Left hindlimb (tissue), 1 donor: ENCODE results near the gene ZNF500.

Experiments used
- DNase-seq: peaks from one replicate; pipeline ENCODE4 v3.0.0-alpha.2; 2018

ZNF500 gene

DNA sequence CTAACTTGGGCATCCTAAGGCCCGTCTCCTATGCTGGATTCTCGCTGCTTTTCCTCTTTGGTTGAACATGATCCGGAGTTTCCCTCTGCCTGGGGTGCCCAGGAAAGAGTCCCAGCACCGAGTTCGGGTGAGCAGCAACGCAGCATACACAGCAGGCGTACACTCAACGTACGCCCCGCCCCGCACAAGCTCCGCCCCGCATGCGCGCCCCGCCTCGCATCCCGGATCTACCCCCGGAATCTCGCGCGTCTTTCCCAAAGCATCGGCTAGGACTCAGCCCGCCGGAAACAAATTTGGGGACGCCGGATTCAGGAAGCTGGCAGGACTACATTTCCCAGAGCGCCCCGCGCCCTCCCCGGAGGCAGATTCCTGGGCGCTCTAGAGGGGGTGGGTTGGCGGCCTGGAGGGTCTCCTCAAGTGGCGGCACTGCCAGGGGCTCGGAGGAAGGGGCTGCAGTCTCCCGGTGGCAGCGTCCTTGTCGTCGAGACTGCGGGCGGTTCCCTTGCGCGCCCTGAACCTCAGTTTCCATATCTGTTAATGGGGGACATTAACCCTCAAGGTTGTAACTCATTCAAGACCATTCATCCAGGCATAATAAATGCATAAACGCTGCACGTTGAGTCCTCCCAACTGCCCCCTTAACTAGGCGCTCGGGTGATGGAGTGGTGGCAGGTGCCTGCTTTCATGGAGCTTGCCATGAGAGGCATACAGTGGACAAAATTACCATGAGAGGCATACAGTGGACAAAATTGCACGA is 1.8 kb upstream of the ZNF500 start:
- DNase-seq, result peak; percentile 98

DNA sequence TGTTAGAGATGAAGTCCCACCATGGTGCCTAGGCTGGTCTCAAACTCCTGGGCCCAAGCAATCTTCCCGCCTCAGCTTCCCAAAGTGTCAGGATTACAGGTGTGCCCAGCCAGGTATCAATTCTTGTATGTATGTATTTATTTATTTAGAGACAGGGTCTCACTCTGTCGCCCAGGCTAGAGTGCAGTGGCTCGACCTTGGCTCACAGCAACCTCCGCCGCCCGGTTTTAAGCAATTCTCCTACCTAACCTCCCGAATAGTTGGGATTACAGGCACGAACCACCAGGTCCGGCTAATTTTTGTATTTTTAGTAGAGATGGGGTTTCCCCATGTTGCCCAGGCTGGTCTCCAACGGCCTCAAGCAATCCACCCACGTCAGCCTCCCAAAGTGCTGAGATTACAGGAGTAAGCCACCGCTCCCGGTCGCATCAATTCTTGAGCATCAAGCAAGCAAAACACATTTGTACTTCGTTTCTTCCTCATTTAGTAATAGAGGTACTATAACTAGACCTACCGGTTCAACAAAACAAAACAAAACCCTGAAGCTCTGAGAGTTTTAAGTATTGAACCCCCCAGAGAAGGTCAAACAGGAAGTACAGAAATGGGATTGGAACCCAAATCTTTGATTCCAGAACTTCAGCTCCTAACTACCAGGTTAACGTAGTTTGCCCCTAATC is 1.0 kb upstream of the ZNF500 start:
- DNase-seq, result no peak

DNA sequence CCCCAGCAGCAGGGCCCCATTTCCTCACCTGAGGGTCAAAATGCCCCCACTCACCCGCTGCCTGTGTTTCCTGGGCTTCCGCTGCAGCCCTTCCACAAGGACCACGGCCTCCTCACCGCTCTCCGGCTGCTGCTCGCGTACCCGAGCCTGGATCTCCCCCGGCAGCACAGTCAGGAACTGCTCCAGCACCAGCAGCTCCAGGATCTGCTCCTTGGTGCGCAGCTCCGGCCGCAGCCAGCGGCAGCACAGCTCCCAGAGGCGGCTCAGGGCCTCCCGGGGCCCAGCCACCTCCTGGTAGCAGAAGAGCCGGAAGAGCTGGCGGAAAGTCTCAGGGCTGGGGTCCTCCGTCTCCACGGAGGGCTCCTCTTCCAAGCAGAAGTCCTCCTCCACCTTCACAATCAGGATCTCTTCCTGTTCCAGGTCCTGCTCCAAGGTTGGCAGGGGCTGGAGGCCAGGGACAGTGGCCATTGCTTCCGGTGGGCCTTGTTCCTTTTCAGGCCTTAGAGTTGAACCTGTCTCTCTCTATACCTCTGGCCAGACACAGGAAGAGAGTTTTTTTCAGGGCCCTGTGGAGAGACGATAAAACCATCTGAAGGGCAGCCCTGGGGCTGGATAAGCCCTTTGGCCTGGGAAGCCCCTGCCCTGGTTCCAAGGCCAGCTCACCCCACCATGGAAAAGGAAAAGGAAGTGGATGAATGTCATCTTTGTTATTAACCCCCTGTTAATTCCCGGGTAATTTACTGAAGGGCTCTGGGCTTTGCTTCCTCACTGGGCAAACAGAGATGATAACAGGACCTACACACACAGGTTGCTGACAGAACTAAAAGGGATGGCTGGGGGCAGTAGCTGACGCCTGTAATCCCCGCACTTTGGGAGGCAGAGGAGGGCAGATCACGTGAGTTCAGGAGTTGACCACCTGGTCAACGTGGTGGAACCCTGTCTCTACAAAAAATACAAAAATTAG is 1.2 kb downstream of the ZNF500 start:
- no peak for DNase-seq

DNA sequence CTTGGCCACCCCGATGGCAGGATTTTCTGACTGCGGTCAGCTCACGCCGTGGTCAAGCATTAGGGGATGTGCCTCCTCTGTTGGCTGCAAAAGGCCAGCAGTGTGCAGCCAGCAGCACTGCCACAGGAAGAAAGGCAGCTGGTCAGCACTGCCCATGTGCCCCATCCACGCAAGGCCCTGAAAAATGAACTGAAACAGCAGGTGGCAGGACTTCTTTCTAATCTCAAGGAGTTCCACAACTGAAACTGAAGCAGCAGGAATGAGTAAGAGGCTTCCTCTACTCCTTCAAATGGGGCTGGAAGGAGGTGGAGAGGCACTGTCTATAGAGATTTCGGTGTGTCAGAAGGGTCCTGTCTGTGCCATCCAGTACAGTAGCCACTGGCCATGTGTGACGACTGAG is 3.2 kb downstream of the ZNF500 start:
- no peak for DNase-seq

DNA sequence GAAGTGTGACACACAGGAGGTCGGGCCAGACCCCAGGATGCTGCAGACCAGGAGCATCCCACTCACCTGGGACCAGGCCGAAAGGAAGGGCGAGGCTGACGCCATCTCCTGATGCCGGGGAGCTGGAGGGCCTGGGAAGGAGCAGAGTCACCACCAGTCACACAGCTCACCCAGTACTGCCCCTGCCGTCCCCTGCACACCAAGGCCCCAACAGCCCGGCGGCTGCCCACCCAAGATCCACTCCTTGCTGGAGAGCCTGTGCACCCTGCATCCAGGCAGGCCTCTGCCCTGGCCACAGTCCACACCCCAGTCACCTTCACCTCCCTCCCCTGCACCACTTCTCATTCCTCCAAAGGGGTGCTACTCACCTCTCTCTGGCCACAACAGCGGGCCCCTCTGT is 4.8 kb downstream of the ZNF500 start:
- DNase-seq, result no peak

DNA sequence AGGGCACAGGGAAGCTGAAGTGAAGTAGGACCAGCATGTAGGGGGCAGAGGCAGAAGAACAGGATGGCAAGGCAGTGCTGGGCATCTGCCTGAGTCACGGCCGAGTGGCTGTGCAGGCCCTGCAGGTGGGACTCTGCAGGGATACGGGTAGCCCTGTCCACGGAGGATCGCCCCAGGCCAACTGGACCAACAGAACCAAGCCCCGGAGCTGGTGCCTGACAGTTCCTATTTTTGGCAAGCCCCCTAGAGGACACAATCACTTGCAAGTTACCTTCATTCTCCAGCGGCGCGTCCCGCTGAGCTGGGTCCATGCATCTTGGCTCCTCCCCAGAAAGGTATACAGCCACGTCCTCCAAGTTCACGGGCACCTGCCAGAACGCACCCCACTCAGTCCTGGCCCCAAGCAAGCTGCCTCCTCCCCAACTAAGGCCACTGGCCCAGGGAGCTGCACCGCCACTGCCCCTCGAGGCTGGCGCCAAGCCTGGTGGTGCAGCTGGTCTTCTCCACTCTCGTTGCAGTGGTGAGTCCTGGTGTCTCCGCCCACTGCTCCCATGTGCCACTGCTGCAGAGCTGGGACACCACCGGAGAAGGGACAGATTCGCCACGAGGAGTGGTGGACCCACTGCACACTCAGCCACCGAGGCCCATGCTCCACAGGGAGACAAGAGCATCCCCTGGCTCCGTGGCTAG is 6.6 kb downstream of the ZNF500 start:
- no peak for DNase-seq

DNA sequence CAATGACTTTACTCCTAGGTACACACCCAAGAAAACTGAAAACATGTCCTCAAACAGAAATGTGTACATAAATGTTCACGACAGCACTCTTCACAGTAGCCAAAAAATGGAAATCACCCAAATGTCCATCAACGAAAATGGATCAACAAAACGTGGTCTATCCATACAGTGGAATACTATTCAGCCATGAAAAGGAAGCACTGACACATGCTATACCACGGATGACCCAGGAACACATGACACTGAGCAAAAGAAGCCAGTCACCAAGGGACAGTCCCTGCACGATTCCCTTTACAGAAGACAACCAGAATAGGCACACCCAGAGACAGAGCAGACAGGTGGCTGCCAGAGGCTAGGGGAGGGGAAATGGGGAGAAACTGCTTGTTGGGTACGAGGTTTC is 11.3 kb downstream of the ZNF500 start:
- no peak for DNase-seq

DNA sequence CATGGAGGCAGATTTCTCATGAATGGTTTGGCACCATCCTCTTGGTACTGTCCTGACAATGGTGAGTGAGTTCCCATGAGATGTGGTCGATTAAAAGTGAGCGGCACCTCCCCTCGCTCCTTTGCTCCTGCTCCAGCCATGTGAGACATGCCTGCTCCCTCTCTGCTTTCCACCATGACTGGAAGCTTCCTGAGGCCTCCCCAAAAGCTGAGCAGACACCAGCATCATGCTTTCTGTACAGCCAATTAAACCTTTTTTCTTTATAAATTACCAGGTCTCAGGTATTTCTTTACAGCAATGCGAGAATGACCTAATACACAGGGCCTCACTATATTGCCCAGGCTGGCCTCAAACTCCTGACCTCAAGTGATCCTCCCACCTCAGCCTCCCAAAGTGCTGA is 12.1 kb downstream of the ZNF500 start:
- no peak for DNase-seq

DNA sequence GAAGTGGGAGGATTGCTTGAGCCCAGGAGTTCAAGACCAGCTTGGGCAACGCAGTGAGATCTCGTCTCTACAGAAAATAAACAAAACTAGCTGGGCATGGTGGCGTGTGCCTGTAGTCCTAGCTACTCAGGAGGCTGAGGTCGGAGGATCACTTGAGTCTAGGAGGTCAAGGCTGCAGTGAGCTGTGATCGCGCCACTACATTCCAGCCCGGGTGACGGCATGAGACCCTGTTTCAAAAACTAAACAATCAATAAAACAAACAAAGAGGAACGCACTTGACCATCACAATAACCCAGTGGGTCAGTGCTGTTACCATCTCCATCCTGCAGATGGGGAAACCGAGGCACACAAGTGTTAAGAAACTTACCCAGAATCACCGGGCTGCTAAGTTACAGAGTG is 13.7 kb downstream of the ZNF500 start:
- DNase-seq, result no peak

DNA sequence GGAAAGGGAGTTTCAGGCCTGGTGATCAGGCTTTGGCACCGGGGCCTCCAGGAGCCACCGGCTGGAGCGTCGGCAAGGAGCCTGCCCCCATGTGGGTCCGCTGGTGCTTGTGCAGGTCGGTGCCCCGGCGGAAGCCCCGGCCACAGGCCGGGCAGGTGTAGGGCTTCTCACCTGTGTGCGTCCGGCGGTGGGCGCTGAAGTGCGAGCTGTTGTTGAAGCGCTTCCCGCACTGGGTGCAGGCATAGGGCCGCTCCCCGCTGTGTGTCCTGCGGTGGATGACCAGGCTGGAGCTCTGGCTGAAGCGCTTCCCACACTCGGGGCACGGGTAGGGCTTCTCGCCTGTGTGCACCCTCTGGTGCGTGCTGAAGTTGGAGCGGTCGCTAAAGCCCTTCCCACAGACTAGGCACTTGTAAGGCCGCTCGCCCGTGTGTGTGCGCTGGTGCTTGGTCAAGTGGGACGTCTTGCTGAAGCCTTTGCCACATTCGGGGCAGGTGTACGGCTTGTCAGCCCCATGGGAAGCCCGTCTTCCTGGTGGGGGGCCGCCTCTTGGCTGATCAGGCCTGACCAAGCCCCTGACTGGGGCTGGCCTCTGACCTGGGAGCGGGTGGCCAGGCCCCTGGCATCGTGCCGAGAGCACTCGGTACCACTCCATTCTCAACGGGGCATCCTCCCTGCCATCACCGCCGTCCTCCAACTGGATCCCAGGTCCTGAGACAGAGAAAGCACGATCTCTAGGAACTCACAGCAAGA is 14.4 kb downstream of the ZNF500 start:
- DNase-seq, result no peak

DNA sequence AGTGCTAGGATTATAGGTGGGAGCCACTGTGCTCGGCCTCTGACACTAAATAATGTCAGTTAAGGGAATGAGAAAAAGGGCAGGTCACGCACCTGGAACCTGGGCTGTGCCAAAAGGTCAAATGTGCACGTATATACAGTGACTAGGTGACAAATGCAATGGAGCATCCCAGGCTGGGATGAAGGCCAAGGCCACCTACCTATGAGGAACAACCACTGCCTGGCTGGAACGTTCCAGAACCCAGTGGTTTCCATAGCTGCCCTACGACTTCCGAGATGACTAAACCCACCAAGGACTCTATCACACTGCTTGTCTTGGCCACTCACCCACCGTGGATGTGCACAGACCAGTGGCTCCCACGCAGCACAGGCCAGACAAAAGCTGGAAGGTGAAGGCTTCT is 16.1 kb downstream of the ZNF500 start:
- DNase-seq, result no peak

DNA sequence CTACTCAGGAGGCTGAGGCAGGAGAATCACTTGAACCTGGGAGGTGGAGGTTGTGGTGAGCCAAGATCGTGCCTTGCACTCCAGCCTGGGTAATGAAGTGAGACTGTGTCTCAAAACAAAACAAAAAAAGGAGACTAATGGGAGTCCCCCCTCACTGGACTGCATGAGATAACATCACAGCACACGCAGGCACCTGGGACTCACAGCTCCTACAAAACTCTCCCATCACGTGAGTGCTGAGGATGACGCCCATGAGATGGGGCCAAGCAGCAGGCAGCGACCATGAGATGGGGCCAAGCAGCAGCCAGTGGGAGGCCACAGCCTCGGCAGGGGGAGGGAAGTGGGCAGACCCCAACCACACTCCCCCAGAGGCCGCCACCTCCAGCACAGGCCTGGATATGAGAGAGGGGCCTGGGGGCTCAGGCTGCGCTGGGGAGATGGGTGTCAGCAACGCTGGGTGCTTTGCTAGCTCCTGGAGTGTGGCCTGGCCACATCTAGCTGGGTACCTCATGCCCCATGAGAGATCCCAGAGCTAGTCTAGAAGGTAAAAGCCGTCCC is 17.2 kb downstream of the ZNF500 start:
- DNase-seq, result no peak

DNA sequence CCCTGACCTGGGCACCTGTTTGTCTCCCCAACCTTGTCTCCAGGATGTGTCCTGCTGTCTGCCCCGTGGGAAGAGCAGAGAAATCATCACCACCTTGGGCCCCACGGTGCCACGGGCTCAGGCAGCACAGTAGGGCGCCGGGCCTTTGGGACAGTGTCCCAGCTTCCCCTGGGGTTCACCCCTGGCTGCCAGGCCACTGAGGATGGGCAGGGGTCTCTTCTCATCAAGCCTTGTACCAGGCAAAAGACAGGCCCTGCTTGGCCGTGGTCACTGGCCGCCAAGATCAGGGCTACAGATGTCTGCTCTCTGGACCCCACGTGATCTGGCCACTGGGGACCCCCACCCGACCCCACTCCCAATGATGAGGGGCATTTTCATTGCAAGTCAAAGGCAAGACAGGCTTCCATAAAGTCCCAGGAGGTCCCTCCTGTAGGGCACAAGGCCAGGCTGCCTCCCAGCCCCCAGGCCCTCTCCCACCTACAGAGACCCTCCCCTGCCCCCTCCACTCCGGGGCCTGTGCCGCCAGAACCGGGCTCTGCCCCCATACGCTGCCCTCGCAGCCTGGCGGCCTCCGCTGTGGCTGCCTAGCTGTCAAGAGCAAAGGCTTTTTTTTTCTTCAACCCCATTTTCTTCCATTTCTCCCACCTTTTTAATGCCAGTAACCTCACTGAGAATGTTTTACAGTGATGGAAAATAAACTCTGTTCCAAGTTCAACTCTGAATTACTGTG is 18.1 kb downstream of the ZNF500 start:
- no peak for DNase-seq

DNA sequence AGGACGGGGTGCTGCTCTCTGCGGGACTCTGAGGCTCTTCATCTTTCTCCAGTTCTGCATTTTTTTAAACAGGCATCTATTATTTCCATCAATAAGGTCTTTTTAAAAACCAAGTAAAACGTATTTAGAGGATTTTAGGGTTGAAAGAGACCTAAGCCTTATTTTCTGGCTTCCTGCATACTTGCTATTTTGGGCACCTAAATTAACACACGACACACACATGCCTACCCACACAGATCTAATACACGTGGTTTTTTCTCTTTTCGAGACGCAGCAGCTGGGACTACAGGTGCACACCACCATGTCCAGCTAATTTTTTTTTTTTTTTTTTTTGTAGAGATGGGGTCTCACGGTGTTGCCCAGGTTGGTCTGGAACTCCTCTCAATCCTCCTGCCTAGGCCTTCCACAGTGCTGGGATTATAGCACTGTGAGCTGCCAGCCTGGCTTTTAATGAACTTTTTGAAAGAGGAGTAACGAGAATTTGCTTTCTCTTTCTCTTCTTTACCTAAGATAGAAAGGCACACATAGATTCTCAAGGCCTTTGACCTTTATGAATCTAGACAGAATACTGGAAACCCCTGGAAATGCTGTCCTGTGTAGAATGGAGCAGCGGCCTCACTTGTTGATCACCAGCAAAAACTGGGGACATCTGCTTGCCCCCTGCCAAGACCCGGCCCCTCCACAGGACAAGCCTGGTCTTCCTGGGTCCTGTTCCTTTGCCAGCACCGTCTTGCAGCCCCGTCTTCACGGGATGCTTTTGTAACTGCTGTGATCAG is 18.9 kb downstream of the ZNF500 start:
- no peak for DNase-seq

DNA sequence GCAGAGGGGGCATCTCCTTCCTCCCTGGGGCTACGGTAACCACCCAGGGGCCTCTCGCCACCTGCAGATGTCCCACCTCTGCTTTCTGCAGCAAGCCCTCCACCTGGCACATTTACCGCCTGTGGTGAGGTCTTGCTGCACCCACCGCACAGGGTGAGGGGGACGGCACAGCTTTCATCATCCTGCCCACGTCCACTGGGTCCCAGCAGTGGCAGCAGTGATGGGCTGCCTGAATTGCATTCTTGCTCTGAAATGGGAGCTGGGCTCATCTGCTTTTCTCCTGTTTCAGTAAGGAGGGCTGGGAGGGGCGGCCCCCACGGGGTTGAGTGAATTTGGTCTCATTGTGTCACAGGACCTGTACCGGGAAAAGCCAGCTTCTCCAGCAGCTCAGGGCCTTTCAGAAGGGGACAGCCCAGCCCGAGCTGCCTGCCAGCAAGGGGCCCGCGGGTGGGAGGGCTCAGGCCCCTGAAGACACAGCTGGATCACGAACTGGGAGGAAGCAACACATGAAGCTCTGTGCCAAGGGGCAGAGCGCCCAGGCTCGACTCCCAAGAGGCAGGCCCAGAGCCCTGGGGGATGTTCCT is 19.9 kb downstream of the ZNF500 start:
- peak; percentile 54 for DNase-seq

DNA sequence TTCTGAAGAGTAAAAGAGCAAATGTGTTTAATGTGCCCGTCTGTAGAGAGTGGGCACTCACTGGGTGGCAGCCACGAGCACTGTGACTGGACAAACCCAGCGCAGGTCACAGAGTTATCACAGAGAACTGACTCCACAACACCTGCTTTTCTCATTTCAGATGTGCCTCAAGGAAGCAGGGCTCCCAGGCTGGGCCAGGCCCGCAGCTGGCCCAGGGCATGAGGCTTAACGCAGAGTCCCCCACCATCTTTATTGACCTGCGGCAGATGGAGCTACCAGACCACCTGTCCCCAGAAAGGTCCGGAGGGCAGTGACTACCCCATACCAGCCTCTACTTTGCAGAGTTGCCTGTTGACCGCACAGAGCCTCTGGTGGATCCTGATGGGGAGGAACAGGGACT is 20.7 kb downstream of the ZNF500 start:
- no peak for DNase-seq

DNA sequence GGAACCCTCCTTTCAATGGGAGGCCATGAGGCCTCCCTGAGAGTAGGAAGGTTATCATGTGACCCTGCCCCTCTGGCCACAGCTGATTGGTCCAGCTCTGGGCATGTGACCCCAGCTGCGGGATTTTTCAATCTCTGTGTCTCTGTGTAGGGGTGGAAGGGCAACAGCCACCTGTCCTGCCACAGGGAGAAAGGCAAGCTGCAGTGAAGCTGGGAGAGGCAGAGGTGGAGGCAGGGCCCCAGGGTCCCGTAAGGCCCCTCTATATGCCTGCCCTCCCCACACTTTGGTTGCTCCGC is 21.7 kb downstream of the ZNF500 start:
- no peak for DNase-seq

DNA sequence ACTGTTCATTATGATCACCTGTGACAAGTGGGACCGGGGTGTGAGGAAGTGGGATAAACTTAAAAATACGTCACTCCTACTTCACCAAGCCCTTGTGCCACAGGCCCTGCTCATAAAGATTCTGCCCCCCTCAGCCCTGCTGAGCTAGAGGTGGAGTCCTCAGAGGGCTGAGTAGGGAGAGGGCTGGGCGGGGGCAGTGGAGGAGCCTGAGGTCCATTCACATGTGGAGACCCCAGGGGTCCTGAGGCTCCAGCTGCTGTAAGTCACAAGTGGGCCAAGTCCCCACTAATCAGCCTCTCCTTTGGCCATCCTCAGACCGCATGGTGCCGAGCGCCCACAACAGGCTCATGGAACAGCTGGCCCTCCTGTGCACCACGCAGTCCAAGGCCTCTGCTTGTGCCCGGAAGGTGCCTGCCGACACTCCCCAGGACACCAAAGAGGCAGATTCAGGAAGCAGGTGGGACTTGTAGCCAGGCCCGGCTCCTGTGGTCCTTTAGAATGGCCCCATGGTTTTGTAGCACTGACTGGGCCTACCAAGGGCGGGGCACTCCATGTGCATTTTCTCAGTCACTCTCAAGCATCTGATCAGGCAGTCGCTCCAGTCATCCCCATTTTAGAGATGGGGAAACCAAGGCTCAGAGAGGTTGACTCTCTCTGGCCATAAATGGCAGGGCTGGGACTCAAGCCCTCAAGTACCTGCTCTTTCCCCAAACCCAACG is 22.2 kb downstream of the ZNF500 start:
- no peak for DNase-seq

DNA sequence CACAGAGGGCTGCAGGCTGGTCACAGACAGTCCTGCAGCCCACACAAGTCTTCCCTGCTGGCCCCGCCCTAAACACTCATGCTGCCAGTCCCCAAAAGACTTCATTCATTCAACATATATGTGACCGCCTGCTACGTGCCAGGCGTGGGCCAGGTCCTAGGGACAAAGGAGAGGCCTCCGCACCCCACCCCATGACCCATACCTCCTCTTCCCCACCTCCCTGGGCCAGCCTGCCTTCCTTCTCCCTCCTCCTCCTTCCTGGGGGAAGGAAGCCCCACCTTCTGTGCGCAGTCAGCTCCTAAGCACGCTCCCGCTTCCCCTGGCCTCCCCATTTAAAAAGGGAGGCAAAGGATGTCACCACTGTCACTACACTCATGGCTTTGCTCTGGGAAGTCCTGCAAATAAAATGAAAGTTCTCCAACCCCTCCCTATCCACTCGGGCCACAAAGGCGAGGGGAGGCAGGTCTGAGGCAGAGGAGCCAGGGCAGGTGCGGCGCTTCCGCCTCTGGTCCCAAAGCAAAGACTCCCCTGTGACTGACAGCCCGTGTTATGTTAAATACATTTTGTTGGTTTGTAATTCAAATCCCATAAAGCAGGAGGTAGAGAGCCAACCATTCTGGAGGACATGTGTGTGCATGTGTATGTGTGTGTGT is 23.6 kb downstream of the ZNF500 start:
- no peak for DNase-seq
